Thoracic aorta (tissue), 2 donors: ENCODE measurements around the gene DENND5B. TPM values are rescaled to one million over a fixed set of nuclear protein-coding genes. Genes with fewer than 3 reads are reported as not detected.

ENCODE experiments used
- ATAC-seq: fragments of 150-250 bp; one replicate; pipeline ENCODE4 v1.8.0; 2017; ENCODE audit warnings: low read depth; ENCODE audit not compliant: insufficient number of reproducible peaks, low FRiP score
- DNase-seq: peaks from one replicate; pipeline ENCODE4 v3.0.0-alpha.2; 2020; ENCODE audit warnings: low spot score
- H3K27ac ChIP-seq, 2 donors: fragments of 200-600 bp; sonication (generic); 1 replicate in 1 of 2; 2 replicates in 1 of 2; pipeline ENCODE4 v1.5.1; 2016; ENCODE audit warnings: mild to moderate bottlenecking in 2 of 2, moderate library complexity in 2 of 2
- H3K27me3 ChIP-seq: fragments of 200-600 bp; sonication (generic); replicated peaks from 2 replicates; pipeline ENCODE4 v1.6.0; 2016; ENCODE audit warnings: mild to moderate bottlenecking; ENCODE audit not compliant: insufficient read depth
- H3K36me3 ChIP-seq: fragments of 200-600 bp; sonication (generic); one replicate; pipeline ENCODE4 v1.5.1; 2016
- H3K4me1 ChIP-seq, 2 donors: fragments of 200-600 bp; sonication (generic); 1 replicate in 1 of 2; 2 replicates in 1 of 2; pipeline versions ENCODE4 v1.5.1 to v1.6.0; 2016; ENCODE audit warnings: low read depth in 2 of 2, mild to moderate bottlenecking in 1 of 2; ENCODE audit not compliant: control insufficient read depth in 1 of 2
- H3K4me3 ChIP-seq: fragments of 200-600 bp; sonication (generic); 2 replicates; pipeline ENCODE4 v1.5.1; 2016; ENCODE audit warnings: mild to moderate bottlenecking
- H3K9me3 ChIP-seq: fragments of 200-600 bp; sonication (generic); 2 replicates; pipeline ENCODE4 v1.5.1; 2016
- total RNA-seq, 2 donors: library from RNA; depleted of rRNA; stranded (reverse); fragments of >200 nt; gene quantifications; one replicate each; pipeline versions ENCODE4 v1.1.0 to v1.2.3, GENCODE V29; 2016
- TF ChIP-seq, protein P1 (sequence below): fragments of 200-600 bp; sonication (generic); IDR thresholded peaks from one replicate; pipeline ENCODE4 v1.5.1; 2019; ENCODE audit warnings: antibody characterized with exemption

Gene DENND5B
- total RNA-seq, 2 donors from 2014 or later, result 28.6 to 43.9 TPM

DNA sequence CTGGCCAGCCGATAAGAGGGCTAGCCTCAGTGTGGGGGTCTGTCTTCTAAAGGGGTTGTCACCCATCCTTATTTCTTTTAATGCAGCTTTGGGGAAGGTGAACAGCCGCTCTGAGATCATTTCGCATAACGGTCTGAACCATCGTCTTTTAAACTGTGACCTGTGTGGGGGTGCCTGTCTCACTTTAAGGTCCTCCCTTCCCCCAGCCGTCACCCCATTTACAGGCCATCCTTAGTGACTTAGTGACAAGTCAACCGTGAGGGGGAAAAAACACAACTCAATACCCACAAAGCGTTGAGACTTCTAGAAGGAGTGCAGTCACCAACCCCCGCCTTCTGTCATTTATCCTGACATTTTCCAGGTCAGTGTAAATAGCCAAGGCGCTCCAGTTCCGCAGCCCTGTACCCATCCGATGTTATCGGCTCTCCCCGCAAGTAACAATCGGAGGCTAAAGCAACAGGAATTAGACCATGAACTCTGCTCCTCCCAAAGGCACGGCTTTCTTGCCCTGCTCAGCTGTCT lies 505 bp upstream of the DENND5B start:
- Histone ChIP-seq H3K36me3 (no peaks in the 10 kb centered on the region), H3K27ac (peak overlapping the region; percentile 90 to 95), H3K4me1 (peaks cover 11 to 19% of the 10 kb centered on the region in 2 donors), H3K27me3 (no peaks in the 10 kb centered on the region), H3K9me3 (no peaks in the 10 kb centered on the region), H3K4me3 (peak overlapping the region; percentile 72)
- ATAC-seq (no peak), DNase-seq (no peak)
- TF ChIP-seq, protein P1, sequence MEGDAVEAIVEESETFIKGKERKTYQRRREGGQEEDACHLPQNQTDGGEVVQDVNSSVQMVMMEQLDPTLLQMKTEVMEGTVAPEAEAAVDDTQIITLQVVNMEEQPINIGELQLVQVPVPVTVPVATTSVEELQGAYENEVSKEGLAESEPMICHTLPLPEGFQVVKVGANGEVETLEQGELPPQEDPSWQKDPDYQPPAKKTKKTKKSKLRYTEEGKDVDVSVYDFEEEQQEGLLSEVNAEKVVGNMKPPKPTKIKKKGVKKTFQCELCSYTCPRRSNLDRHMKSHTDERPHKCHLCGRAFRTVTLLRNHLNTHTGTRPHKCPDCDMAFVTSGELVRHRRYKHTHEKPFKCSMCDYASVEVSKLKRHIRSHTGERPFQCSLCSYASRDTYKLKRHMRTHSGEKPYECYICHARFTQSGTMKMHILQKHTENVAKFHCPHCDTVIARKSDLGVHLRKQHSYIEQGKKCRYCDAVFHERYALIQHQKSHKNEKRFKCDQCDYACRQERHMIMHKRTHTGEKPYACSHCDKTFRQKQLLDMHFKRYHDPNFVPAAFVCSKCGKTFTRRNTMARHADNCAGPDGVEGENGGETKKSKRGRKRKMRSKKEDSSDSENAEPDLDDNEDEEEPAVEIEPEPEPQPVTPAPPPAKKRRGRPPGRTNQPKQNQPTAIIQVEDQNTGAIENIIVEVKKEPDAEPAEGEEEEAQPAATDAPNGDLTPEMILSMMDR, result no peak

DNA sequence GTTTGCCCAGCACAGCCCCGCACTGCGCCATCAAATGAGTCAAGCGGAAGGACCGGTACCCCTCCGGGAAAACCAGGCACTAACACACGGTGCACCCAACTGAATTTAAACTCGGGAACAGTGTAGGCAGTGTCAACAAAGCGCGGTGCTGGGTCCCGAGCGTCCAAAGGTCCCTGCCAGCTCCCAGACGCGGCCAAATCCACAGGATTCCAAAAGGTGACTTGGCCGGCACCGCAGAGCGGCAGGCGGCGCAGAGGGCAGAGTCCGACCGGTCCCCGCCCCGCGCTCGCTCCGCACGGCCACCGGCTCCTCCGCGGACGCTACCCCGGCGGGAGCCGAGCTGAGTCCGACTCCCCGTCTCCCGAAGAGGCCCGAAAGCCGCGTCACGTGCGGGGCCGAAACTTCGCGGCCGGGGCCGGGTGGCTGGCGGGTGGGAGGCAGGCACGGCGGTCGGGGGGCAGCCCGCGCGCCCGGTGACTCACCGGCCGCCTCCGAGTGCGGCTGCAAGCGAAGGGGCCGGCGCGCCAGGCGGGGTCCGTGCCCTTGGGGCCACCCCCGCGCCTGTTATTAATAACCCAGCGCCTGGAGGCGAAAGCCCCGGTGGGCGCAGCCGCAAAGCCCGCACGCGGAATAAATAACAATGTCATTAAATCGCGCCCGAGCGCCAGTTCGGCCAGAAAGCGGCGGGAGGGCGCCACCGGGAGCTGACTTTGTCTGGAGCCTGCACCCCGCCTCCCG lies 863 bp downstream of the DENND5B start:
- TF ChIP-seq, protein P1, result no peak
- ATAC-seq, result peak; percentile 45

DNA sequence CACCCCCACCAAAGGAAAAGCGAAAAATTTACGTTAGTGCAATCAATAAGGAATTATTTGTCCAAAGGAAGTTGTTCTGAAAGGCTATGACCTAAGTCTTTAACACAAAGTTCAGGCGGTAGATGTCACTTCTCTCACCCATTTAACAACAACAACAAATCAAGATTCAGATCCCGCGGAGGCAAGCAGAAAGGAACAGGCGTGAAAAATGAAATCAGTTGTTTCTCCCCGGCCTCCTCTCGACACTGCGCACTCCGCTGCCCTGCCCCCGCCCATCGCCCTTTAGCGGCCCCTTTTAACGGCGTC lies 1.4 kb downstream of the DENND5B start:
- Histone ChIP-seq H3K27ac (peak overlapping the region; percentile 92 to 95), H3K4me3 (peak overlapping the region; percentile 72), H3K9me3 (no peaks in the 10 kb centered on the region), H3K4me1 (peaks cover 16 to 26% of the 10 kb centered on the region in 2 donors), H3K27me3 (no peaks in the 10 kb centered on the region), H3K36me3 (no peaks in the 10 kb centered on the region)
- ATAC-seq, result peak; percentile 56
- TF ChIP-seq, protein P1, result no peak
- DNase-seq, result no peak

More for the DNA sequence above, 863 bp downstream of the DENND5B start:
- peak overlapping the region; percentile 72 for H3K4me3 ChIP-seq
- H3K9me3 ChIP-seq, result no peaks in the 10 kb centered on the region
- H3K27ac ChIP-seq, result peak overlapping the region; percentile 92 to 95
- H3K4me1 ChIP-seq, result peaks cover 16 to 23% of the 10 kb centered on the region in 2 donors
- H3K36me3 ChIP-seq, result no peaks in the 10 kb centered on the region
- DNase-seq, result peak; percentile 62
- H3K27me3 ChIP-seq, result no peaks in the 10 kb centered on the region

DNA sequence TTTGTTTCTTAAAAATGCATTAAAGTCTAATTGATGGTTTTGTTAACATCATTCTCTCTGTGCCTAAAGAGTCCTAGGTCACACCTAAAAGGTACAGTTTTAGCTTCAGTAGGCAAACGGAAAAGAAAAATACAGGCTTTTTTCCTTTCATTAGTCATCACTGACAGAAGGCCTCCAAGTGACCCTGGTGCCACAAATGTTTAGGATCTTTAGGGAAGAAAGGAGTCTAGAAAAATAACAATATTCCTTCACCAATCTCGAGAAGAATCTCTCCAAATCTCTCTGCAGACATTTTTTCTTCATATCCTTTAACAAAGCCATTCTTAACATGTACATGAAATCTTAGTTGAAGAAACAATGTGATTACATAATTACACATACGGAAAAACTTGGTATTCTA lies 2.0 kb downstream of the DENND5B start:
- peak overlapping the region in 1 of 2 donors; percentile 92 for H3K27ac ChIP-seq
- peaks cover 16 to 26% of the 10 kb centered on the region in 2 donors for H3K4me1 ChIP-seq

DNA sequence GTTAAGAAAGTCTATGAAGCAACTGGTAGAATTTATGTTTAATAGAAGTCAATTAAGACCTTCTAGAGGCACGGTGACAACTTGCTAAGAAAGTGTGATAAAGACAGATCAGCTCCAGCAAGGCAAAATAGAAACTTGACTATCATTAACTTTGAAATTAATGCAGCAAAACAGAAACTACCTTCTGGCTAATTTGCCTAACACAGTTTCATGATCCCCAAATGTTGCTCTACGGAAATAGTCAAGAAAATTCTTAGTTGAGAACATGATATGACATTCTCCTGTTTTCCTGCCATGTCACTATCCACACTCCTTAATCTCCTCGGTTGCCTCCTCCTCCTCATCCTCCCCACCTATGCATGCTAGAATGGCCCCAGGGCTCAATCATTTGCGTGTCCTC lies 4.2 kb downstream of the DENND5B start:
- no peaks in the 10 kb centered on the region for H3K36me3 ChIP-seq
- no peak overlapping the region for H3K27ac ChIP-seq
- TF ChIP-seq, protein P1, result no peak
- H3K9me3 ChIP-seq, result no peaks in the 10 kb centered on the region
- peaks cover 16 to 24% of the 10 kb centered on the region in 2 donors for H3K4me1 ChIP-seq
- no peak overlapping the region for H3K4me3 ChIP-seq
- DNase-seq, result no peak
- ATAC-seq, result no peak
- no peaks in the 10 kb centered on the region for H3K27me3 ChIP-seq

More for the DNA sequence above, 2.0 kb downstream of the DENND5B start:
- Histone ChIP-seq H3K27me3 (no peaks in the 10 kb centered on the region), H3K4me3 (peak overlapping the region; percentile 72), H3K36me3 (no peaks in the 10 kb centered on the region), H3K9me3 (no peaks in the 10 kb centered on the region)
- no peak for ATAC-seq
- no peak for DNase-seq
- TF ChIP-seq, protein P1, result no peak
